Type B pancreatic cell (in vitro differentiated cells): ENCODE results near the gene ZNF688. TPM values are rescaled to one million over a fixed set of nuclear protein-coding genes. Genes with fewer than 3 reads are reported as not detected.
"Not testable (repeated sequence)": the region's sequence is repeated elsewhere in the genome, so short reads cannot be mapped to it uniquely, and the experiment has no call there.

Source experiments
- DNase-seq: peaks from one replicate; pipeline ENCODE4 v3.0.0; 2021; ENCODE audit warnings: mixed read lengths; ENCODE audit not compliant: unreplicated experiment; ENCODE audit errors: extremely low spot score
- H3K27ac Mint-ChIP-seq: 2 replicates; pipeline ENCODE4 v1.8.0; 2021; ENCODE audit warnings: mild to moderate bottlenecking, mixed read lengths
- H3K27me3 Mint-ChIP-seq: 2 replicates; pipeline ENCODE4 v1.8.0; 2021; ENCODE audit warnings: mixed read lengths
- H3K36me3 Mint-ChIP-seq: 2 replicates; pipeline ENCODE4 v1.8.0; 2021; ENCODE audit warnings: mixed read lengths
- H3K4me1 Mint-ChIP-seq: one replicate; pipeline ENCODE4 v1.8.0; 2021; ENCODE audit warnings: mixed read lengths; ENCODE audit not compliant: unreplicated experiment
- H3K4me3 Mint-ChIP-seq: 2 replicates; pipeline ENCODE4 v1.8.0; 2021; ENCODE audit warnings: mild to moderate bottlenecking, mixed read lengths
- H3K9me3 Mint-ChIP-seq: 2 replicates; pipeline ENCODE4 v1.8.0; 2021; ENCODE audit warnings: mixed read lengths
- total RNA-seq: library from RNA; stranded (reverse); gene quantifications from 2 replicates; pipeline ENCODE4 v1.2.1, GENCODE V29; 2021; ENCODE audit warnings: low replicate concordance
- TF ChIP-seq, protein P1 (sequence below): fragments of 200-600 bp; sonication (generic); conservative IDR thresholded peaks from 2 replicates; pipeline ENCODE4 v1.5.0; 2021; ENCODE audit warnings: antibody characterized with exemption, mild to moderate bottlenecking

The ZNF688 gene
- total RNA-seq, 1 donor from 2014 or later = 14.3 TPM

DNA sequence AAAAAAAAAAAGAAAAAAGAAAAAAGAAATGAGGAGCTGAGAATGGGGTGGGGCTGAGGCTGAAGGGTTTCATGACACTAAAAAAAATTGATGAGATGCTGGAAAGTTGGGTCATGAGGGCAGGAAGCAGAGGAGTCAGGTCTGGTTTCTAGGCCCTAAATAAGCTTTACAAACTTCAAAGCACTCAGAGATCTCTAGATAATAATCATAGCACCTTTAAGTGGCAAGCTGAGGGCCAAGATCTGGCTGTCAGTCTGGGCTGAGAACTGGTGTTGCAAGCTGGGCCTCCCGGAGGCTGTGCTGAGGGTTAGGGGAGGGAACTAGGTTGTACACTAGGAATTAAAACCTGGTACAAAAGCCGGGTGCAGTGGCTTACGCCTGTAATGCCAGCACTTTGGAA, 19.7 kb downstream of the ZNF688 start:
- H3K27ac Mint-ChIP-seq = peak overlapping the region; percentile 87
- peaks cover 11% of the 10 kb centered on the region for H3K36me3 Mint-ChIP-seq
- no peaks in the 10 kb centered on the region for H3K9me3 Mint-ChIP-seq
- TF ChIP-seq, protein P1, sequence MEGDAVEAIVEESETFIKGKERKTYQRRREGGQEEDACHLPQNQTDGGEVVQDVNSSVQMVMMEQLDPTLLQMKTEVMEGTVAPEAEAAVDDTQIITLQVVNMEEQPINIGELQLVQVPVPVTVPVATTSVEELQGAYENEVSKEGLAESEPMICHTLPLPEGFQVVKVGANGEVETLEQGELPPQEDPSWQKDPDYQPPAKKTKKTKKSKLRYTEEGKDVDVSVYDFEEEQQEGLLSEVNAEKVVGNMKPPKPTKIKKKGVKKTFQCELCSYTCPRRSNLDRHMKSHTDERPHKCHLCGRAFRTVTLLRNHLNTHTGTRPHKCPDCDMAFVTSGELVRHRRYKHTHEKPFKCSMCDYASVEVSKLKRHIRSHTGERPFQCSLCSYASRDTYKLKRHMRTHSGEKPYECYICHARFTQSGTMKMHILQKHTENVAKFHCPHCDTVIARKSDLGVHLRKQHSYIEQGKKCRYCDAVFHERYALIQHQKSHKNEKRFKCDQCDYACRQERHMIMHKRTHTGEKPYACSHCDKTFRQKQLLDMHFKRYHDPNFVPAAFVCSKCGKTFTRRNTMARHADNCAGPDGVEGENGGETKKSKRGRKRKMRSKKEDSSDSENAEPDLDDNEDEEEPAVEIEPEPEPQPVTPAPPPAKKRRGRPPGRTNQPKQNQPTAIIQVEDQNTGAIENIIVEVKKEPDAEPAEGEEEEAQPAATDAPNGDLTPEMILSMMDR = no peak
- H3K4me3 Mint-ChIP-seq = peak overlapping the region; percentile 67
- H3K27me3 Mint-ChIP-seq = no peaks in the 10 kb centered on the region
- no peak for DNase-seq
- H3K4me1 Mint-ChIP-seq = peaks cover 34% of the 10 kb centered on the region

DNA sequence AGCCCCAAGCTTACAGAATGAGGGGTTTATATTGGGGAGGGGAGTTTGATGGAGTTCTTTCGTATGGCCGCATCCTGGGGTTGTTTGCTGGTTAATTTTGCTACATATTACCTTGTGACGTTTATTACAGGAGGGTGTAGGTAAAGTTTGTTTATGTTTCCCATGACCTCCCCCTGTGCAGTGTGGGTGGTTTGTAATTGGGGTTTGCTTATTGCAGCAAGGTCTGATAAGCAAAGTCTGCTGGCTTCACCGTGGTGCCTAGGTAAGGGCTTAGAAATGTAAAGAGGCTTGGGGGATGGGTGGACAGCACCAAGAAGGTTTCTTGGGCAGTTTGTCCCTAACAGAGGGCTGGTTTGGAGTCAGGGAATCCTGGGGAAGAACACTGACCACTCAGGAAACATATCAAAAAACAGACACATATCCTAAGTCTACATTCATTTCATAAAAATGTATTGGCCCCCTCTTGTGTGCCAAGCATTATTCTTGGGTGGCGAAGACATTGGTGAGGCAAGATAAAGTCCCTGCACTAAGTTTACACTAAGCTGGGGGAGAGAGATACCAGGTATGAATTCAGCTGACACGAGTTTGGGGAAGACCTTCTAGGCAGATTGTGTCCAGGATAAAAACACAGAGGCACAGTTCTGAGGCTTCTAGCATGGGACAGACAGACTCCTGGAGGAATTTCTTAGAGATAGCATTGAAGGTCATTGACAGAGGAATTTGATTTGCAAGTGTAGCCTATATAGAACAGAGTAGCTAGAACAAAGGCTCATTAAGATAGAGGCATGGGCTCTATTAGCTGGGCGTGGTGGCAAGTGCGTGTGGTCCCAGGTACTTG, 22.9 kb downstream of the ZNF688 start:
- TF ChIP-seq, protein P1 = no peak
- Mint-ChIP-seq H3K9me3 (no peaks in the 10 kb centered on the region), H3K4me1 (peaks cover 30% of the 10 kb centered on the region), H3K27ac (peak overlapping the region; percentile 76), H3K36me3 (peaks cover 7% of the 10 kb centered on the region), H3K27me3 (no peaks in the 10 kb centered on the region), H3K4me3 (no peak overlapping the region)
- DNase-seq = no peak

DNA sequence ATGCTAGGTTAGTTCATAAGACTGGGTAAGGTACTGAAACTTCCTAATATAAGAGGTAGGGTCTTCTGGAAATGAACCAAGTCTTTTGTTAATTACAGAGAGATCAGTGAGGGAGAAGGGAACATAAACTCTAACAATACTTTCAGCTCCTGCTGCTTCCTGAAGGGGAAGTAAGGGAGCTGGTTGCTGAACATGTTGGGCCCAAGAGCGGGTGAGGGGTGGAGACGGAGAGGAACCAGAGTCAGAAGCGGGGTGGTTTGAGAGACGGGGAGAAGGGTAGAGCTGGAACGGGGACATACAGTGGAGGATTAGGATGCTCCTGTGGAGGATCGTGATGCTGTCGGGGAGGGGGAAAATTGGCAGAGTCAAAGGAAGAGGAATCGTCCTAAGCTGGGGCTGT, 25.4 kb downstream of the ZNF688 start:
- Mint-ChIP-seq H3K4me1 (peaks cover 23% of the 10 kb centered on the region), H3K9me3 (no peaks in the 10 kb centered on the region), H3K36me3 (peaks cover 4% of the 10 kb centered on the region), H3K4me3 (no peak overlapping the region), H3K27me3 (no peaks in the 10 kb centered on the region), H3K27ac (no peak overlapping the region)
- TF ChIP-seq, protein P1 = no peak
- DNase-seq = no peak

DNA sequence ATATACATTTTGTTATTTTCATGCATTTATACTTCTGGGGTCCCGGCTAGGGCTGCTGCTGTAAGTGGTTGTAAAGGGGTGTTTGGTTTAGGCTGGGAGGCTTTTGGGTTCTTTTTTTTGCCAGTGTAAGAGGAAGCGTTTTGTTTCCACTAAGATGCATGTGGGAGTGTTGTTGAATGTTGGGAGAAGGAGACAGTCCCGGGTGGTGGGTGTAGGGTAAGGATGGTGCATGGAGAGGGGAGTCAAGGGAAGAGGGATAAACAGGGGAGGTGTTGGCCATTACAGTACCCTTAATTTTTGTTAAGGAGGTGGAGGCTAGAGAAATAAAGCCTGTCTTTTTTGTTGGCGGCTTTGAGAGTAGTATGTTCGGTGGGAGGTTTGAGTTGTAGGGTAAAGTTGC, 28.4 kb downstream of the ZNF688 start:
- peaks cover 4% of the 10 kb centered on the region for H3K36me3 Mint-ChIP-seq
- H3K9me3 Mint-ChIP-seq = no peaks in the 10 kb centered on the region
- H3K27me3 Mint-ChIP-seq = no peaks in the 10 kb centered on the region
- peaks cover 13% of the 10 kb centered on the region for H3K4me1 Mint-ChIP-seq
- no peak overlapping the region for H3K27ac Mint-ChIP-seq
- no peak for DNase-seq
- no peak overlapping the region for H3K4me3 Mint-ChIP-seq
- TF ChIP-seq, protein P1 = no peak

DNA sequence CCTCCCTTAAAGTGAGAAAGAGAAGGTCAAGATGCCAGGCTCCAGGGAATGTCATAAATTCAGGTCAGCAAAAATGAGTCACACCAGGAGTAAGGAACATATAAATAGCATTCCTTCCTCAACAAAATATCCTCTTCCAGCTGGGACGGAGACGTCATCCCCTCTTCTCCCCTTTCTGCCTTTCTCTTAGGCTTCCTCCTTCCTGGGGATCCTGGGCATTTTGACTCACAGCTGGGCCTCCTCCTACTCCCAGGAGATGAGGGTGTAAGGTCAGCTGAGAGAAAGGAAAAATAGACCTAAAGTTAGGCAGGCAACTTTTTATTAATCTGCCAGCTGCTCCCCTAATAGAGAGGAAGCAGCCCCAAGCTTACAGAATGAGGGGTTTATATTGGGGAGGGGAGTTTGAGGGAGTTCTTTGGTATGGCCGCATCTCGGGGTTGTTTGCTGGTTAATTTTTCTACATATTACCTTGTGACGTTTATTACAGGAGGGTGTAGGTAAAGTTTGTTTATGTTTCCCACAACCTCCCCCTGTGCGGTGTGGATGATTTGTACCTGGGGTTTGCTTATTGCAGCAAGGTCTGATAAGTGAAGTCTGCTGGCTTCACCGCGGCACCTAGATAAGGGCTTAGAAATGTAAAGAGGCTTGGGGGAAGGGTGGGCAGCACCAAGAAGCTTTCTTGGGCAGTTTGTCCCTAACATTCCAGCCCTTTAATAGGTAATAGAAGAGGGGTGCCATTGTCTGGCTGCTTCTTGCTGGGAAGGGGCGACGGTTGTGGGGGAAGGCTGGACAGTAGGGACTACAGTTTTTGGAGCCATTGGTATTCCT, 29.8 kb downstream of the ZNF688 start:
- peaks cover 13% of the 10 kb centered on the region for H3K4me1 Mint-ChIP-seq
- H3K4me3 Mint-ChIP-seq = no peak overlapping the region
- H3K9me3 Mint-ChIP-seq = no peaks in the 10 kb centered on the region
- TF ChIP-seq, protein P1 = no peak
- peaks cover 7% of the 10 kb centered on the region for H3K36me3 Mint-ChIP-seq
- H3K27ac Mint-ChIP-seq = no peak overlapping the region
- H3K27me3 Mint-ChIP-seq = no peaks in the 10 kb centered on the region
- DNase-seq = no peak

DNA sequence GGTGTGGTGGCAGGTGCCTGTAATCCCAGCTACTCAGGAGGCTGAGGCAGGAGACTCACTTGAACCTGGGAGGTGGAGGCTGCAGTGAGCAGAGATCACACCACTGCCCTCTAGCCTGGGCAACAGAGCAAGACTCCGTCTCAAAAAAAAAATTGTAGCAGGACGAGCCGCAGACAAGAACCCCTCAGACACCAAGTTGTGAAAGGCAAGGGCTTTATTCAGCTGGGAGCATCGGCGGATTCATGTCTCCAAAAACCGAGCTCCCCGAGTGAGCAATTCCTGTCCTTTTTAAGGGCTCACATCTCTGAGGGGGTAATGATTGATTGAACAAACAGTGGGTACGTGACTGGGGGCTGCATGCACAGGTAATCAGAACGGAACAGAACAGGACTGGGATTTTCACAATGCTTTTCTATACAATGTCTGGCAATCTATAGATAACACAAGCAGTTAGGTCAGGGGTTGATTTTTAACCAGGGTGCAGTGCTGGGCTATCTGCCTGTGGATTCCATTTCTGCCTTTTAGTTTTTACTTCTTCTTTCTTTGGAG, 30.5 kb downstream of the ZNF688 start:
- H3K27me3 Mint-ChIP-seq, H3K36me3 Mint-ChIP-seq, H3K9me3 Mint-ChIP-seq, H3K27ac Mint-ChIP-seq, DNase-seq, H3K4me3 Mint-ChIP-seq: not testable (repeated sequence)
- H3K4me1 Mint-ChIP-seq = peaks cover 12% of the 10 kb centered on the region

DNA sequence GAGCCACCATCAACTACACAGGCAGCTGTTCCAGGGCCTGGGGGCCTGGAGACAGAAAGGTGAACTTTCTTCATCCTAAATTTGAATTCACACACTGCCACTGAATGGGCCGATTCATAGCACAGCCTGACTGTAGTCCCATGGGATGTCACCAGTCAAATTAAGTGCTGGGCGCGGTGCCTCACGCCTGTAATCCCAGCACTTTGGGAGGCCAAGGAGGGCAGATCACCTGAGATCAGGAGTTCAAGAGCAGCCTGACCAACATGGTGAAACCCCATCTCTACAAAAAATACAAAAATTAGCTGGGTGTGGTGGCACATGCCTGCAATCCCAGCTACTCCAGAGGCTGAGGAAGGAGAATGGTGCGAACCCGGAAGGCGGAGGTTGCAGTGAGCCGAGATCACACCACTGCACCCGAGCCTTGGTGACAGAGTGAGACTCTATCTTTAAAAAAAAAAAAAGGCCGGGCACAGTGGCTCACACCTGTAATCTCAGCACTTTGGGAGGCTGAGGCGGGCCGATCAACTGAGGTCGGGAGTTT, 31.5 kb downstream of the ZNF688 start:
- not testable (repeated sequence) for H3K9me3 Mint-ChIP-seq, H3K4me3 Mint-ChIP-seq, DNase-seq, H3K27me3 Mint-ChIP-seq
- Mint-ChIP-seq H3K4me1 (peaks cover 14% of the 10 kb centered on the region), H3K36me3 (peaks cover 12% of the 10 kb centered on the region), H3K27ac (peak overlapping the region; percentile 15)
